ENCODE data around the gene JPH2. TPM values are rescaled to one million over a fixed set of nuclear protein-coding genes. Genes with fewer than 3 reads are reported as not detected.

Gene JPH2
- total RNA-seq, 1 donor from 2014 or later, result 151 TPM

DNA sequence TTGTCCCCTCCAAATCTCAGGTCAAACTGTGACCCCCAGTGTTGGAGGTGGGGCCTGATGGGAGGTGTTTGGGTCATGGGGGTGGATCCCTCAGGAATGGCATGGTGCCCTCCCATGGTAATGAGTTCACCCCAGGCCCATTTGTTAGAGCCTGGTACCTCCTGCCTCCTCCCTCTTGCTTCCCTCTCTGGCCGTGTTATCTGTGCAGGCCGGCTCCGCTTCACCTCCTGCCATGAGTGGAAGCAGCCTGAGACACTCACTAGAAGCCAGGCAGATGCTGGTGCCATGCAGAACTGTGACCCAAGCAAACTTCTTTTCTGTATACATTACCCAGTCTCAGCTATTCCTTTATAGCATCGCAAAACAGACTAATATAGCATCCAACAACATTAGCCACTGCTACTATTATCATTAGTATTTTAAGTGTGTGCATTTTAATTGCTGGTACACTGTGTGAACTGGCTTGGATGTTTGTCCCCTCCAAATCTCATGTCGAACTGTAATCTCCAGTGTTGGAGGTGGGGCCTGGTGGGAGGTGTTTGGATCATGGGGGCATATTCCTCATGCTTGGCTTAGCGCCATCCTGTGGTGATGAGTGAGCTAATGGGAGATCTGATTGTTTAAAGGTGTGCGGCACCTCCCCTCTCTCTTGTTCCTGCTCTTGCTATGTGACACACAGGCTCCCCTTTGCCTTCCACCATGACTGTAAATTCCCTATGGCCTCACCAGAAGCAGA is 35.8 kb upstream of the JPH2 start:
- no peaks in the 10 kb centered on the region for H3K27me3 ChIP-seq (ENCODE audit: low read depth)
- peak overlapping the region; percentile 80 for H3K27ac ChIP-seq (replicated peaks)
- TF ChIP-seq, protein P1, sequence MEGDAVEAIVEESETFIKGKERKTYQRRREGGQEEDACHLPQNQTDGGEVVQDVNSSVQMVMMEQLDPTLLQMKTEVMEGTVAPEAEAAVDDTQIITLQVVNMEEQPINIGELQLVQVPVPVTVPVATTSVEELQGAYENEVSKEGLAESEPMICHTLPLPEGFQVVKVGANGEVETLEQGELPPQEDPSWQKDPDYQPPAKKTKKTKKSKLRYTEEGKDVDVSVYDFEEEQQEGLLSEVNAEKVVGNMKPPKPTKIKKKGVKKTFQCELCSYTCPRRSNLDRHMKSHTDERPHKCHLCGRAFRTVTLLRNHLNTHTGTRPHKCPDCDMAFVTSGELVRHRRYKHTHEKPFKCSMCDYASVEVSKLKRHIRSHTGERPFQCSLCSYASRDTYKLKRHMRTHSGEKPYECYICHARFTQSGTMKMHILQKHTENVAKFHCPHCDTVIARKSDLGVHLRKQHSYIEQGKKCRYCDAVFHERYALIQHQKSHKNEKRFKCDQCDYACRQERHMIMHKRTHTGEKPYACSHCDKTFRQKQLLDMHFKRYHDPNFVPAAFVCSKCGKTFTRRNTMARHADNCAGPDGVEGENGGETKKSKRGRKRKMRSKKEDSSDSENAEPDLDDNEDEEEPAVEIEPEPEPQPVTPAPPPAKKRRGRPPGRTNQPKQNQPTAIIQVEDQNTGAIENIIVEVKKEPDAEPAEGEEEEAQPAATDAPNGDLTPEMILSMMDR (IDR thresholded peaks at IDR 0.05; ENCODE audit: borderline replicate concordance), result no peak
- no peak overlapping the region for H3K4me3 ChIP-seq
- no peaks in the 10 kb centered on the region for H3K9me3 ChIP-seq (replicated peaks)
- H3K36me3 ChIP-seq, result peaks cover 5% of the 10 kb centered on the region
- intact Hi-C loops (cut with micrococcal nuclease), result no loop called here
- DNase-seq, result peak; percentile 28
- H3K4me1 ChIP-seq, result peaks cover 39% of the 10 kb centered on the region

DNA sequence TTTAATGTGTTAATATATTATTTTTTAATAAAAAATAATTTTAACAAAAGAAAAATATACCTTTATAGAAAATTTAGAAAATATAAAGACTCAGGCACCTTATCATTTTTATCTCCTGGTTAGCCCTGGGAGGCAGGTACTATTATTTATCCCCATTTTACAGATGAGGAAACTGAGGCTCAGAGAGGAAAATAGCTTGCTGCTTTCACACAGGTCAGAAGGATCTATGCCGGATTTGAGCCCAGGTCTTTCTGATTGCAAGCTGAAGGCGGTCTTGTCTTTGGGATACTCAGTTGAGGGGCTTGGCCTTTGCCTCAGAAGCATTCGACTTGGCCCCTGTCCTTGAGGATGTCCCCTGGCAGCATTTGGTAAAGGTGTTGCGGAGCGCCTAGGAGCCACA is 35.0 kb upstream of the JPH2 start:
- Histone ChIP-seq H3K4me1 (peaks cover 39% of the 10 kb centered on the region), H3K27ac (replicated peaks) (peak overlapping the region; percentile 80), H3K27me3 (ENCODE audit: low read depth) (no peaks in the 10 kb centered on the region), H3K36me3 (peaks cover 5% of the 10 kb centered on the region), H3K4me3 (no peak overlapping the region), H3K9me3 (replicated peaks) (no peaks in the 10 kb centered on the region)
- intact Hi-C loops (cut with micrococcal nuclease), result no loop called here
- TF ChIP-seq, protein P1 (IDR thresholded peaks at IDR 0.05; ENCODE audit: borderline replicate concordance), result no peak
- DNase-seq, result no peak

DNA sequence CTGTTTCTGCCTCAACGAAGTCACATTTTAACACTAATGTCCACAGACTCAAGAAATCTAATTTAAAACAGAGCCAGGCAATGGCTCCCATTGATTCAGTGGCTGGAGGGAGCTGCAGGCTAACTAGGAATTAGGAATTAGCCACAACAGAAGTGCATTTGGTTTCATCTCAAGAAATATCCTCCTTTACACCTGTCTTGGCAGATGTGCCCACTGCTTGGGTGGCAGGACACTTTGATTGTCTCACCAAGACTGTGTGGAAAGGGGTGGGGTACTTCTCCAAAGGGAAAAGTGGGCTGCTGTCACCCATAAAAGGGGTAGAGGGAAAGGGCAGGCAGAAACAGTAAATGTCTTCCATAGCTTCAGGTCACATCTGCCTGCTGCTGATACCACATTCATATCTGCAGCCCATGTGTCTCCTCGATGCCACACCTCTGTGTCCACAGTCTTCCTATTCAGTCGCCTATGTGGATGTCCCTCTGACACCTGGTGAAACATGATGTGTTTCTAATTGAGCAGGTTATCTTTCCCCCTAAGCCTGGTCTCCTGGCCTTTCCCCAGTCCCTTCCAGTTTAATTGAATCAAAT is 34.5 kb upstream of the JPH2 start:
- TF ChIP-seq, protein P1 (IDR thresholded peaks at IDR 0.05; ENCODE audit: borderline replicate concordance), result no peak
- DNase-seq, result no peak
- intact Hi-C loops (cut with micrococcal nuclease), result no loop called here
- peak overlapping the region; percentile 80 for H3K27ac ChIP-seq (replicated peaks)
- no peaks in the 10 kb centered on the region for H3K27me3 ChIP-seq (ENCODE audit: low read depth)
- no peaks in the 10 kb centered on the region for H3K9me3 ChIP-seq (replicated peaks)
- peaks cover 5% of the 10 kb centered on the region for H3K36me3 ChIP-seq
- H3K4me3 ChIP-seq, result no peak overlapping the region
- H3K4me1 ChIP-seq, result peaks cover 39% of the 10 kb centered on the region

DNA sequence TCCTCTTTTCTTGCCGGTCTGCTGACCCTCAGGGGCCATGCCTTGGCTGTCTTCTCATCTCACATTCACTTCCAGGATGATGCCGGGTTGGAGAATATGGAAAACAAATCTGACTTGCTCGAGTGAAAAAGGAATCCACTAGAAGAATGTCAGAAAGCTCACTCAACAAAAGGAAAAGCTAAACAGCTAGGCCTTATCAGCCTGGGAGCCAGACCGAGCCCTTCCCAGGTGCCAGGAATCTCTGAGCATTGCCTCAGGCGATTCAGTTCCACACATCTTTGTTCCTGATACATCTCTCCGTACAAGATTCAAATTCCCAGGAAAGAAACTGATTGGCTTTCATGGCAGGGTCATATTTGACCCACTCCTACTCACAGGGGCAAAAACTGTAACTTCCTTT is 32.8 kb upstream of the JPH2 start:
- Histone ChIP-seq H3K4me3 (no peak overlapping the region), H3K36me3 (peaks cover 5% of the 10 kb centered on the region), H3K27ac (replicated peaks) (peak overlapping the region; percentile 80), H3K27me3 (ENCODE audit: low read depth) (no peaks in the 10 kb centered on the region), H3K4me1 (peaks cover 39% of the 10 kb centered on the region), H3K9me3 (replicated peaks) (no peaks in the 10 kb centered on the region)
- TF ChIP-seq, protein P1 (IDR thresholded peaks at IDR 0.05; ENCODE audit: borderline replicate concordance), result no peak
- DNase-seq, result no peak
- intact Hi-C loops (cut with micrococcal nuclease), result loop anchor here (5.0 kb wide), 1 partner anchor 93 kb away; the partner anchor contains the start of gene FITM2

DNA sequence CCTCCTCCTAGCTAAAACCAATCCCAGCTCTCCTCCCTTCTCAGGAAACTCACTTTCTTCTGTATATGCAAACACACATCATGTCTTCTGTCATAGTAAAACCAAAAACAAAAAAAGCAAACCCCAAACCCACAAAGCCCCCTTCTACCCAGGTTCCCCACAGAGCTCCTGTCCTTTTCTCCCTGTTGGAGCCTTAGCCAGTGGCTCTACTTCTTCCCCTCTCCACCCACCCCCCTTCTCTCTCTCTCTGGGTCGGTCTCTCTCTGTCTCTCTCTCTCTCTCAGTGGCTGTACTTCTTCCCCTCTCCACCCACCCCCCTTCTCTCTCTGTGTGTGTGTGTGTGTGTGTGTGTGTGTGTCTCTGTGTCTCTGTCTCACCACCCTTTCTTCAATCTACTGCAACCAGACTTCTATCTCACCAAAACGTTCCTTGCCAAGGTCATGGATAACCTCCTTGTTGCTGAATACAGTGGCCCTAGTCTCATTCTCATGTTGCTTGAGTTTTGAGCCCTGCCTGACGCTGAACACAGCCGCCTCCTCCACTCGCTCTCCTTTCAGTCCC is 32.3 kb upstream of the JPH2 start:
- Histone ChIP-seq H3K27ac (replicated peaks) (peak overlapping the region; percentile 80), H3K27me3 (ENCODE audit: low read depth) (no peaks in the 10 kb centered on the region), H3K4me1 (peaks cover 37% of the 10 kb centered on the region), H3K4me3 (peak overlapping the region; percentile 59), H3K9me3 (replicated peaks) (no peaks in the 10 kb centered on the region), H3K36me3 (peaks cover 5% of the 10 kb centered on the region)
- TF ChIP-seq, protein P1 (IDR thresholded peaks at IDR 0.05; ENCODE audit: borderline replicate concordance), result no peak
- no peak for DNase-seq
- intact Hi-C loops (cut with micrococcal nuclease), result loop anchor here (5.0 kb wide), 1 partner anchor 93 kb away; the partner anchor contains the start of gene FITM2
